Measurements from ENCODE around the gene ANKRD27.
"Not testable (repeated sequence)": the region's sequence is repeated elsewhere in the genome, so short reads cannot be mapped to it uniquely, and the experiment has no call there.

- not testable (repeated sequence) for TF ChIP-seq CTCF (IDR thresholded peaks at IDR 0.05); POLR2AphosphoS5 (IDR thresholded peaks at IDR 0.05; ENCODE audit: low read depth, low read length); REST (IDR thresholded peaks at IDR 0.05; ENCODE audit: insufficient read depth in 1 of 2, low read depth in 2 of 2, low read length in 1 of 2)
Observed at GRCh38 chr19:32694316-32694715, 19.3 kb upstream of the ANKRD27 start.

Measured in Panc1 (cell line).